HEK293T (cell line): ENCODE measurements around the gene SPIRE2.

Source experiments
- CTCF ChIA-PET: fragments of 350-600 bp; formaldehyde crosslinking; extraction: SDS; loops from one replicate; lab custom pipeline; 2021; ENCODE audit warnings: antibody characterized with exemption, inconsistent platforms; lab: Yijun Ruan, JAX
- POLR2A ChIA-PET: fragments of 350-600 bp; formaldehyde crosslinking; extraction: SDS; loops from one replicate; lab custom pipeline; 2020; ENCODE audit warnings: antibody characterized with exemption, inconsistent platforms; lab: Yijun Ruan, JAX
- DNase-seq: peaks from one replicate; pipeline ENCODE4 v3.0.0; 2012; ENCODE audit warnings: mixed read lengths; ENCODE audit errors: extremely low spot score
- ARNT ChIP-seq: fragments of 450-650 bp; IDR thresholded peaks from 2 replicates; pipeline ENCODE4 v1.6.1; 2017; ENCODE audit warnings: mild to moderate bottlenecking
- BHLHE40 ChIP-seq: fragments of 450-650 bp; IDR thresholded peaks from 2 replicates; pipeline ENCODE4 v1.6.1; 2016; ENCODE audit warnings: mild to moderate bottlenecking, moderate library complexity, borderline replicate concordance
- CTBP1 ChIP-seq: fragments of 450-650 bp; IDR thresholded peaks from 2 replicates; pipeline ENCODE4 v1.6.1; 2016; ENCODE audit warnings: borderline replicate concordance
- ELF4 ChIP-seq: fragments of 450-650 bp; IDR thresholded peaks from 2 replicates; pipeline ENCODE4 v1.6.1; 2017; ENCODE audit warnings: antibody characterized with exemption
- FOXA1 ChIP-seq: fragments of 450-650 bp; IDR thresholded peaks from 2 replicates; pipeline ENCODE4 v1.6.1; 2016; ENCODE audit warnings: mild to moderate bottlenecking
- FOXK2 ChIP-seq: fragments of 450-650 bp; IDR thresholded peaks from 2 replicates; pipeline ENCODE4 v1.6.1; 2016; ENCODE audit warnings: mild to moderate bottlenecking
- FOXM1 ChIP-seq: fragments of 450-650 bp; IDR thresholded peaks from 2 replicates; pipeline ENCODE4 v1.6.1; 2017; ENCODE audit warnings: mild to moderate bottlenecking, borderline replicate concordance
- HDGF ChIP-seq: fragments of 450-650 bp; IDR thresholded peaks from 2 replicates; pipeline ENCODE4 v1.6.1; 2017; ENCODE audit warnings: antibody characterized with exemption, borderline replicate concordance
- L3MBTL2 ChIP-seq: fragments of 450-650 bp; conservative IDR thresholded peaks from 2 replicates; pipeline ENCODE4 v1.6.1; 2016; ENCODE audit warnings: mild to moderate bottlenecking
- LEF1 ChIP-seq: fragments of 450-650 bp; IDR thresholded peaks from 2 replicates; pipeline ENCODE4 v1.6.1; 2017; ENCODE audit warnings: mild to moderate bottlenecking, borderline replicate concordance
- NFRKB ChIP-seq: fragments of 450-650 bp; IDR thresholded peaks from 2 replicates; pipeline ENCODE4 v1.6.1; 2016; ENCODE audit warnings: mild to moderate bottlenecking, moderate library complexity
- PKNOX1 ChIP-seq: fragments of 450-650 bp; IDR thresholded peaks from 2 replicates; pipeline ENCODE4 v1.6.1; 2016
- SP1 ChIP-seq: fragments of 450-650 bp; IDR thresholded peaks from 2 replicates; pipeline ENCODE4 v1.6.1; 2017
- SUZ12 ChIP-seq: fragments of 450-650 bp; IDR thresholded peaks from 2 replicates; pipeline ENCODE4 v1.6.1; 2016; ENCODE audit warnings: mild to moderate bottlenecking
- TARDBP ChIP-seq: fragments of 450-650 bp; IDR thresholded peaks from 2 replicates; pipeline ENCODE4 v1.6.1; 2016
- ZNF384 ChIP-seq: fragments of 450-650 bp; IDR thresholded peaks from 2 replicates; pipeline ENCODE4 v1.6.1; 2016

The SPIRE2 gene

DNA sequence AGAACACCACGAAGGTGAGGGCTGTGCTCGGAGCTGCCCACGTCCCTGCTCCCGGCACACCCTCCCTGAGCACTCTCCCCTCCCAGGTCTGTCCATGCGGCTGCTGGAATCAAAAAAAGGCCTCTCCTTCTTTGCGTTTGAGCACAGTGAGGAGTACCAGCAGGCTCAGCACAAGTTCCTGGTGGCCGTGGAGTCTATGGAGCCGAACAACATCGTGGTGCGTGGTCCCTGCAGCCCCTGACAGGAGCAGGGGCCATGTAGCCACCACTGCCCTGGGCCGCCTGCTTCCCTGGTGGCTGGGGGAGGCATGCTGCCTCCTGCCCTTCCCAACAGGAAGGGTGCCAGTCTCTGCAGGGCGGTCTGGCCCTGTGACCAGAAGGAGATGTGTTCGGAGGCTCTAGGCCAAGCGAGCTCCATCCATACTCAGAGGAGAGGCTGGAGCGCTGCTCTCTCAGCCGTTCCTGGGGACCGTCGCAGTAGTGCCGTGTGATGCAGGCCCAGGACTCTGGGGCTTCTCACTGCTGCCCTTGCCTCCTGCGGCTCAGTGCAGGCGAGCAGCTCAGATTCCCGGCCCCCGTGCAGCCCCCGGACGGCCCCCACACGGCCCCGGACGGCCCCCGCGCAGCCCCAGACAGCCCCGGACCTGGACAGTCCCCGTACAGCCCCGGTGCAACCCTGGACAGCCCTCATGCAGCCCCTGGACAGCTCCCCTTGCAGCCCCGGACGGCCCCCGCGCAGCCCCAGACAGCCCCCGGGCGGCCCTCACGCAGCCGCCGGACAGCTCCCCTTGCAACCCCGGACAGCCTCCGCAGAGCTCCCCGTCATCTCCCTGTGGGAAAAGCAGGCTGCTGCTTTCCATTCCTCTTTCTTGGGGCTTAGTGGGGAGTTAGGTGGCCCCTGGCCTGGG, 65.6 kb downstream of the SPIRE2 start:
- ChIA-PET CTCF (no interaction called here), POLR2A (interaction anchor here (1.3 to 1.5 kb wide), 2 partner anchors 21 kb away, joined by 4 read pairs; partner anchors contain the start of gene TCF25)
- no peak for DNase-seq
- TF ChIP-seq FOXM1 = no peak
- no peak for TF ChIP-seq TARDBP
- no peak for TF ChIP-seq ARNT
- TF ChIP-seq PKNOX1 = no peak
- no peak for TF ChIP-seq SUZ12

DNA sequence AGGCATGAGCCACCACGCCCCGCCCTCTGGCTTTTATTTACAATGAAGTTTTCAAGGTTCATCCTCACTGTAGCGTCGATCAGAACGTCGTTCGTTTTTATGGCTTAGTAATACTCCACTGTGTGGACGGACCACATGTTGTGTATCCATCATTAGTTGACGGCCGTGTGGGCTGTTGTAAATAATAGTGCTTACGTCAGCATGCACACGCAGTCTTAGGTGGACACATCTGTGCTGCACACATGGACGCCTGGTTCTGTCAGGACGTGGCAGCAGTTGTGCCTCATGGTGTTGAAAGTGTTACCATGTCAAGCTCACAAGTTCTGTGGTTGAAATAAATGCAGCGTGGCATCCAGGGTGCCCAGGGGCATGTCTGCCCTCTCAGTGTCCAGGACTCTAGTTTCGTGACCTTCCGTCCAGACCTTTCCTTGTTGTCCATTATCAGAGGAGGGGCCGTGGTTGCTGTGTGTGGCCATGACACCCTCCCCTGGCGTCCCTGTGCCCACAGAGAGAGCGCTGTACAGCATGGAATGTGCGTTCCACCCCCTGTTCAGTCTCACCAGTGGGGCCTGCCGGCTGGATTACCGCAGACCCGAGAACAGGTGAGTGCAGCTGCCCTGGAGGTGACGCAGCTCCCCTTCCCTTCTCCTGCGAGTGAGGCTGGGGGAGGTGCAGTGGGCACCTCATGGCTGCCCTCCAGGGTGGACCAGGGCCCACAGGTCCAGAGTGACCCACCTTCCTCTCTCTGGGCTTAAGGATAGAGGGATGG, 67.4 kb downstream of the SPIRE2 start:
- no peak for DNase-seq
- CTCF ChIA-PET = interaction anchor here (0.9 kb wide), 1 partner anchor 13 kb away, joined by 3 read pairs; no protein-coding TSS in a partner anchor
- POLR2A ChIA-PET = interaction anchor here (1.5 to 1.6 kb wide), 2 partner anchors 22 kb away, joined by 4 to 5 read pairs; partner anchors contain the start of gene TCF25
- no peak for TF ChIP-seq SP1
- no peak for TF ChIP-seq LEF1
- TF ChIP-seq ARNT = no peak
- no peak for TF ChIP-seq FOXM1
- TF ChIP-seq FOXK2 = no peak

GRCh38 chr16:89897204-89897603, 68.9 kb downstream of the SPIRE2 start:
- POLR2A ChIA-PET = interaction anchor here (1.6 kb wide), 1 partner anchor 23 kb away, joined by 5 read pairs; the partner anchor contains the start of gene TCF25
- DNase-seq = no peak
- TF ChIP-seq SUZ12 = no peak
- TF ChIP-seq FOXK2 = no peak
- TF ChIP-seq TARDBP = no peak
- no peak for TF ChIP-seq BHLHE40
- no peak for TF ChIP-seq SP1
- TF ChIP-seq HDGF = no peak
- TF ChIP-seq CTBP1 = no peak
- TF ChIP-seq FOXM1 = no peak
- TF ChIP-seq FOXA1 = no peak
- no peak for TF ChIP-seq LEF1
- no peak for TF ChIP-seq L3MBTL2
- TF ChIP-seq ZNF384 = no peak
- TF ChIP-seq PKNOX1 = no peak
- no peak for TF ChIP-seq ARNT
- no peak for TF ChIP-seq NFRKB
- no peak for TF ChIP-seq ELF4
- CTCF ChIA-PET = interaction anchor here (1.4 kb wide), 1 partner anchor 13 kb away, joined by 3 read pairs; no protein-coding TSS in a partner anchor

DNA sequence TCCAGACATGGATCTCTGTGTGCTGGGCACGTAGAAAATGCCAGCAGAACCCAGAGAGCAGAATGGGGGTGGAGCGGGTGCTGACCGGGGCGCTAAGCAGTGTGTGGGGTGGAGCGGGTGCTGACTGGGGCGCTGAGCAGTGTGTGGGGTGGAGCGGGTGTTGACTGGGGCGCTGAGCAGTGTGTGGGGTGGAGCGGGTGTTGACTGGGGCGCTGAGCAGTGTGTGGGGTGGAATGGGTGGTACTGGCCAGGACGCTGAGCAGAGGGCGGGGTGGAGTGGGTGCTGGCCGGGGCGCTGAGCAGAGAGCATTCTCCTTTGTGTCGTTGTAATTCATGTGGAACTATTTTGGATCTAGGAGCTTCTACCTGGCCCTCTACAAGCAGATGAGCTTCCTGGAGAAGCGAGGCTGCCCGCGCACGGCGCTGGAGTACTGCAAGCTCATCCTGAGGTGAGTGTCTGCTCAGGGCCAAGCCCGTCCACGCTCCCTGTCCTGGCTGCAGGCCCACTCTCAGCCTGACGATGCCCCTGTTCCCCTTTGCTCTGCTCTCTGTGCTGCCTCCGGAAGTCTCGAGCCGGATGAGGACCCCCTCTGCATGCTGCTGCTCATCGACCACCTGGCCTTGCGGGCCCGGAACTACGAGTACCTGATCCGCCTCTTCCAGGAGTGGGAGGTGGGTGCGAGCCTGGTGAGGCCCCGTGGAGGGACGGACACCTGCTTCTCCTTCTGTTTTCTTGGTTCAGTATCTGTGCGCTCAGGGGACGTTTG, 70.1 kb downstream of the SPIRE2 start:
- no peak for TF ChIP-seq SUZ12
- no peak for TF ChIP-seq HDGF
- no peak for TF ChIP-seq LEF1
- no peak for TF ChIP-seq FOXA1
- no peak for TF ChIP-seq ARNT
- DNase-seq = no peak
- CTCF ChIA-PET = interaction anchor here (0.7 to 1.4 kb wide), 2 partner anchors 12 to 25 kb away, joined by 3 read pairs; partner anchors contain the start of gene TCF25
- POLR2A ChIA-PET = no interaction called here

- POLR2A ChIA-PET = no interaction called here
- no peak for TF ChIP-seq ELF4
- no peak for TF ChIP-seq PKNOX1
- no peak for TF ChIP-seq FOXA1
- TF ChIP-seq ARNT = no peak
- TF ChIP-seq TARDBP = no peak
- TF ChIP-seq ZNF384 = no peak
- no peak for TF ChIP-seq L3MBTL2
- TF ChIP-seq NFRKB = no peak
- no peak for DNase-seq
- CTCF ChIA-PET = no interaction called here
These were observed 71.7 kb downstream of the SPIRE2 start for GRCh38 chr16:89899879-89900481.
